ENCODE data around the gene RND2.

RND2 gene

DNA sequence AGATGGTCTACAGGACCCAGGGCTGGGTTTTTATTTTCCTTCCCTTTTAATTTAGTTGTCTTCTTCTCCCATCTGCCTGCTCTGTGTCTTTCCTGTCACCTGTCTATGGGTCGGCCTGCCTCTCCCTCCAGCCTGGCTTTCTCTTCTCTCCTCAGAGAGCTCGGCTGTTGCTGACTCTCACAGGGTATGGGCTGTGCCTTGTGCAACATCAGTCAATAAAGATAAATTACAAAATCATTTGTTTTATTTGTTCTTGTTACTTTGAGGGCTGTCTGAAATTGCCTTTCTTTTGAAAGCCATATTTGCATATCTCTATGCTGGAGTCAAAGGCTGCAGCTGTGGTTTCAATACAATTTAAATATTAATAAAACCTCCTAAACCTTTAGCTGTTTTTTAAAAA lies 15.6 kb downstream of the RND2 start:
- no peak for TF ChIP-seq CTCF (IDR thresholded peaks at IDR 0.05)

DNA sequence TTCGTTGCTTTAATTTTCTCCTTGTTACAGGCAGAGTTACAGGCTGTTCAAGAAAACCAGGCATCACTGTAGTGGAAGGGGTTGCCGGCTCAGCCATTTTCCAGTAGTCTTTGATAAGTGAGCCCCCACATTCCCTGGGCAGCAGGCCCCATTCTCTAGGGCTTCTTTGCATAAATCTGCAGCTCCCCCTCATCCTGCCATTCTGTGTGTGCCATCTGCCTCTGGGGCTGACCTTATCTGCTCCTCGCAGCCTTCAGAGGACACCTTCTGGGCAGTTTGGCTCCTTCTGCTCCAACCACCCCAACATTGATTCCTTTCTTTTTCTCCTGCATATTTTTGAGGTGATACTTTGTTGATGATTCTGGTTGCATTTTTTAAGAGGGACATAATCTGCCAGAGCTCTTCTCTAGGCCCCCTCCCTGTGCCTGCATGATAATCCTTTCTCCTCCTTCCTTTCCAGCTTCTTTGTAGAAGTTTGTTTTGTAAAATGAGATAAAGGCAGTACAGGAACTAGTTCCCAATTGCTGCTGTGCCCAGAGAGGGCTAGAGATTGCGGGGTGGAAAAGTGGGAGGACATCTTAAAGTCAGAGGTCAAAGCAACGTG lies 17.1 kb downstream of the RND2 start:
- TF ChIP-seq CTCF (IDR thresholded peaks at IDR 0.05): no peak

DNA sequence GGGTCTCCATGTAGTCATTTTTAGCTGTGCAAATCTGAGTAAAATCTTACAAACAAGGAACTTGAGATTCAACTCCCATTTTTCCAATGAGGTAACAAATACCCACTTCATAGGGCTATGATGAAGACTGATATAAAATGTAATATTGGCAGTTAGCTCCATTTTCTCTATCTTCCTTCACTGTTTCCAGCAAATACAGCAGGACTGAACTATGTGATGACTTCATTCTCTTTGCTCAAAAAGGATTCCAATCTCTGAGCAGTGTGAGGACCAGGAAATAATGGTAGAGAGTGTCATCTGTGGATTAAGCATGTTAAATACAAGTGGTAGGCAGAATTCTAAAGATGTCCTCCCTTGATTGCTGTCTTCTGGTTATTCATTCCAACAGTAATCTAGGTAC lies 18.3 kb downstream of the RND2 start:
- TF ChIP-seq CTCF (IDR thresholded peaks at IDR 0.05): no peak

DNA sequence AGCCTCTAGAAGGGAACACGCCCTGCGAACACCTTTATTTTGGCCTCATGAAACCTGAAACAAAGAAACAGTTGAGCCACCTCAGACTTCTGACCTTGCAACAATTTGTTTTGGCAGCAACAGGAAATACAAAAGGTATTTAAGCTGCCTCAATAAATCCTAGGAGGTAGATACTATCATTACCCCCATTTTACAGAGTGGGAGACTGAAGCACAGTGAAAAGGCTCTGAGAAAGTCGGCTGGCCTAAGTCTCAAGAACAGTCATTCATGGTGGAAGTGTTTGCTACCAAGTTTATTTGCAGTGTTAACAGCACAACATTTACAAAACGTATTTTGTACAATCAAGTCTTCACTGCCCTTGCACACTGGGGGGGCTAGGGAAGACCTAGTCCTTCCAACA lies 19.0 kb downstream of the RND2 start:
- TF ChIP-seq CTCF (IDR thresholded peaks at IDR 0.05): no peak

DNA sequence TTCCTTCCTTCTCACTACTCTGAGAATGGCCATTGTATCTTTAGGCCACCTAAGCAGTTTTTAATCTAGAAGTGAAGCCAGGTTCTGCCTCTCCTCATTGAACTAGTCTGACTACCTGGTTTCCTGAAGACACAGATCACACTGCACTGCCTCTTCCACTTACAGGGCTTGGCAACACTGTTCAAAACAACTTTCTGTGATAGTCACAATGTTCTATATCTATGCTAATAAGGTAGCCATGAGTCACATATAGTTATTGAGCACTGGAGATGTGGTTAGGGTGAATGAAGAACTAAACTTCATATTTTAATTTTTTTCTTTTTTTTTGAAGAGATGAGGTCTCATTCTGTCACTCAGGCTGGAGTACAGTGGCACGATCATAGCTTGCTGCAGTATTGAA lies 26.9 kb downstream of the RND2 start:
- TF ChIP-seq CTCF (IDR thresholded peaks at IDR 0.05): no peak

- TF ChIP-seq CTCF (IDR thresholded peaks at IDR 0.05): no peak
Measured at GRCh38 chr17:43056051-43056450, 31.0 kb downstream of the RND2 start.

DNA sequence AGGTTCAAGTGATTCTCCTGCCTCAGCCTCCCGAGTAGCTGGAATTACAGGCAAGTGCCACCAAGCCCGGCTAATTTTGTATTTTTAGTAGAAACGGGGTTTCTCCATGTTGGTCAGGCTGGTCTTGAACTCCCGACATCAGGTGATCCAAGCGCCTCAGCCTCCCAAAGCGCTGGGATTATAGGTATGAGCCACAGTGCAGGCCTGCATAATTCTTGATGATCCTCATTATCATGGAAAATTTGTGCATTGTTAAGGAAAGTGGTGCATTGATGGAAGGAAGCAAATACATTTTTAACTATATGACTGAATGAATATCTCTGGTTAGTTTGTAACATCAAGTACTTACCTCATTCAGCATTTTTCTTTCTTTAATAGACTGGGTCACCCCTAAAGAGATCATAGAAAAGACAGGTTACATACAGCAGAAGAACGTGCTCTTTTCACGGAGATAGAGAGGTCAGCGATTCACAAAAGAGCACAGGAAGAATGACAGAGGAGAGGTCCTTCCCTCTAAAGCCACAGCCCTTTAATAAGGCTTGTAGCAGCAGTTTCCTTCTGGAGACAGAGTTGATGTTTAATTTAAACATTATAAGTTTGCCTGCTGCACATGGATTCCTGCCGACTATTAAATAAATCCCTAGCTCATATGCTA lies 38.1 kb downstream of the RND2 start:
- no peak for TF ChIP-seq CTCF (IDR thresholded peaks at IDR 0.05)

Data from LNCAP (cell line).